WTC11 (cell line): ENCODE results near the gene HOXB5.

Experiments
- CDX4 ChIP-seq: fragments of 250-450 bp; sonication (Bioruptor Pico); IDR thresholded peaks from 2 replicates; pipeline ENCODE4 v1.9.0; 2021; ENCODE audit warnings: moderate library complexity, mild to moderate bottlenecking, inconsistent platforms, borderline replicate concordance
- CREM ChIP-seq: sonication (generic); formaldehyde crosslinking; IDR thresholded peaks from 2 replicates; pipeline ENCODE4 v1.8.1; 2022; ENCODE audit warnings: mild to moderate bottlenecking, missing genetic modification reagents, moderate library complexity
- CTCF ChIP-seq: fragments of 200-600 bp; IDR thresholded peaks from 2 replicates; pipeline ENCODE4 v1.8.0; 2022; ENCODE audit warnings: antibody characterized with exemption
- ESRRA ChIP-seq: sonication (generic); formaldehyde crosslinking; IDR thresholded peaks from 2 replicates; pipeline ENCODE4 v1.8.1; 2022; ENCODE audit warnings: mild to moderate bottlenecking, missing genetic modification reagents, borderline replicate concordance
- SP1 ChIP-seq: sonication (generic); formaldehyde crosslinking; conservative IDR thresholded peaks from 2 replicates; pipeline ENCODE4 v1.8.1; 2022; ENCODE audit warnings: missing genetic modification reagents
- STAT6 ChIP-seq: sonication (generic); formaldehyde crosslinking; conservative IDR thresholded peaks from 2 replicates; pipeline ENCODE4 v1.8.1; 2023; ENCODE audit warnings: mild to moderate bottlenecking, low read depth, missing genetic modification reagents, moderate library complexity
- TP53 ChIP-seq: sonication (generic); formaldehyde crosslinking; IDR thresholded peaks from 2 replicates; pipeline ENCODE4 v1.8.1; 2023; ENCODE audit warnings: mild to moderate bottlenecking, missing genetic modification reagents

GRCh38 chr17:48630925-48631692, 37.5 kb upstream of the HOXB5 start:
- TF ChIP-seq CTCF (no peak), SP1 (CRISPR knock-in tag) (no peak), STAT6 (CRISPR knock-in tag) (no peak), ESRRA (CRISPR knock-in tag) (no peak), TP53 (CRISPR knock-in tag) (no peak), CREM (CRISPR knock-in tag) (no peak), CDX4 (CRISPR knock-in tag) (no peak)
